GM15510 (cell line): ENCODE data around the gene SNRNP48.

Source experiments
- POLR2A ChIP-seq: IDR thresholded peaks from 3 replicates; pipeline ENCODE4 v1.6.1; 2011; ENCODE audit warnings: borderline replicate concordance; ENCODE audit not compliant: insufficient read length; ENCODE audit errors: extremely low read depth

Gene SNRNP48

GRCh38 chr6:7589949-7590917 lies at the start of gene SNRNP48:
Gene SNRNP48 (plus strand): TSS chr6:7590198. CDS start chr6:7590258, 60 bp downstream.
- TF ChIP-seq POLR2A = peak; percentile 93

GRCh38 chr6:7540595-7540994 lies 49.4 kb upstream of the SNRNP48 start:
- TF ChIP-seq POLR2A = no peak

GRCh38 chr6:7541175-7542064 lies 48.6 kb upstream of the SNRNP48 start, which contains the start of gene DSP:
Gene DSP (plus strand): TSS chr6:7541671. CDS start chr6:7541916, 245 bp downstream.
- no peak for TF ChIP-seq POLR2A

- TF ChIP-seq POLR2A = no peak
Measured at GRCh38 chr6:7542065-7542873, 47.7 kb upstream of the SNRNP48 start.

GRCh38 chr6:7542874-7543624 lies 46.9 kb upstream of the SNRNP48 start:
- no peak for TF ChIP-seq POLR2A

GRCh38 chr6:7543789-7544424 lies 46.1 kb upstream of the SNRNP48 start:
- no peak for TF ChIP-seq POLR2A

- TF ChIP-seq POLR2A = no peak
Measured at GRCh38 chr6:7544597-7544996, 45.4 kb upstream of the SNRNP48 start.

- TF ChIP-seq POLR2A = no peak
Measured at GRCh38 chr6:7545316-7546019, 44.5 kb upstream of the SNRNP48 start.

- TF ChIP-seq POLR2A = no peak
Measured at GRCh38 chr6:7546020-7546369, 44.0 kb upstream of the SNRNP48 start.

- no peak for TF ChIP-seq POLR2A
Measured at GRCh38 chr6:7546383-7546782, 43.6 kb upstream of the SNRNP48 start.

- no peak for TF ChIP-seq POLR2A
Measured at GRCh38 chr6:7546896-7547295, 43.1 kb upstream of the SNRNP48 start.

- TF ChIP-seq POLR2A = no peak
Measured at GRCh38 chr6:7547315-7547714, 42.7 kb upstream of the SNRNP48 start.

- no peak for TF ChIP-seq POLR2A
Measured at GRCh38 chr6:7550433-7550801, 39.6 kb upstream of the SNRNP48 start.
